ENCODE measurements around the gene FAU. TPM values are rescaled to one million over a fixed set of nuclear protein-coding genes. Genes with fewer than 3 reads are reported as not detected.
"Not testable (repeated sequence)": the region's sequence is repeated elsewhere in the genome, so short reads cannot be mapped to it uniquely, and the experiment has no call there.

The FAU gene
- total RNA-seq, 1 donor from 2014 or later, result 316 TPM

GRCh38 chr11:65119670-65119995 is 2.3 kb downstream of the FAU start:
- DNase-seq, result no peak

- not testable (repeated sequence) for DNase-seq
Observed at GRCh38 chr11:65118891-65119669, 2.9 kb downstream of the FAU start.

GRCh38 chr11:65118097-65118837 is 3.7 kb downstream of the FAU start:
- DNase-seq, result no peak

- DNase-seq, result peak; percentile 99
Observed at GRCh38 chr11:65117206-65118096, 4.5 kb downstream of the FAU start, which contains the start of gene ZNHIT2. TSS of gene ZNHIT2 (minus strand) at chr11:65117701. CDS start at chr11:65117653, 48 bp downstream.

GRCh38 chr11:65116370-65117205 is 5.3 kb downstream of the FAU start:
- DNase-seq, result peak; percentile 60

- no peak for DNase-seq
Observed at GRCh38 chr11:65115361-65116082, 6.4 kb downstream of the FAU start.

- no peak for DNase-seq
Observed at GRCh38 chr11:65114538-65115171, 7.3 kb downstream of the FAU start.

GRCh38 chr11:65113839-65114238 is 8.1 kb downstream of the FAU start:
- no peak for DNase-seq

- no peak for DNase-seq
Observed at GRCh38 chr11:65113361-65113756, 8.6 kb downstream of the FAU start.

GRCh38 chr11:65112546-65113360 is 9.2 kb downstream of the FAU start:
- DNase-seq, result peak; percentile 71

- DNase-seq, result peak; percentile 94
Observed at GRCh38 chr11:65111744-65112545, 10.0 kb downstream of the FAU start, which contains the start of gene TM7SF2. TSS of gene TM7SF2 (plus strand) at chr11:65111872. CDS start at chr11:65112016, 144 bp downstream.

GRCh38 chr11:65111159-65111743 is 10.7 kb downstream of the FAU start:
- DNase-seq, result no peak

- DNase-seq, result peak; percentile 89
Observed at GRCh38 chr11:65110354-65110861, 11.5 kb downstream of the FAU start.

- DNase-seq, result no peak
Observed at GRCh38 chr11:65109231-65110198, 12.4 kb downstream of the FAU start.

- no peak for DNase-seq
Observed at GRCh38 chr11:65108469-65109123, 13.3 kb downstream of the FAU start.

GRCh38 chr11:65107751-65108468 is 14.0 kb downstream of the FAU start:
- no peak for DNase-seq

Measured in dermis blood vessel endothelial cell (primary cell).